ENCODE data around the gene PIAS4.
A peak's percentile ranks its signal among the peaks of the same experiment; 100 is the strongest.

Gene PIAS4

DNA sequence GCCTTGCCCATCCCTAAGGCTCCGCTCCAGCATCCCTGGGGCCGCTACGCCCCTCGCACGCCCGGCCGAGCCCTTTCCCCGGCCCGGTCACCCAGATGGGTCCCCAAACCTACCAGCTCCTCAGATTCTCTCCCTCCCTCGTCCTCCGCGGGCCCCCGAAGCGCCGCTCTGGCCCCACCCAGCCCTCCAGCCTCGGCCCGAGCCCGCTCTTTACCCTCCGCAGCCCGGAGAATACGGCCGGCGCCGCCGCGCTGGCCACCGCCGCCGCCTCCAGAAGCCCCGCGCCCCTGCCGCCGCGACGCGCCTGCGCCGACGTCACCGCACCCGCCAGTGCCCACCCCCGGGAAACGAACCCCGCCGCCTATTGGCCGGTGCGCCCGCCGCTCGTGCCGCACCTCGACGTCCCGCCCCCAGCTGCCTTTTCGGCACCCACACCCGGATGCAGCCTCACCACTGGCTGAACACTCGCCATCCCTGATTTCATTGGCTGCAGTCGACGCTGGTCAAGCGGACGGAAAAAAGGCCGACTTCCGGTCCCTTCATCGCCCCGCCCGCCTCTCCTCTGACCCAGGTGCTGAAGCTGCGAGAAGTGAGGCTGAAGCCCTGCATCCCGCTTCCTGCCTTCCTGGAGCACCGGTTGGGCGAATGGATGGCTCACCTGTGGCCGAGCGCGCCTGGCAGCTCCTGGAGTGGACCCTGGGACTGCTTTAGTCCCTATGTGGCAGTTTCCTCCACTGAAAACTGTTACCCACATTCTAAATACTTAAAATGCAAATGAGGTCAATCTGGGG lies 36.5 kb upstream of the PIAS4 start, which contains the start of gene DAPK3:
Gene DAPK3 (minus strand): TSS at position 292 of the 791 bp plus-strand sequence. CDS start 1,364 bp downstream, outside the sequence.
- H3K4me3 ChIP-seq (ENCODE audit: low read depth, low read length) = peak within 1 kb of the TSS; percentile 91
- peak; percentile 97 for DNase-seq (ENCODE audit: low read depth)
- TF ChIP-seq, protein P1, sequence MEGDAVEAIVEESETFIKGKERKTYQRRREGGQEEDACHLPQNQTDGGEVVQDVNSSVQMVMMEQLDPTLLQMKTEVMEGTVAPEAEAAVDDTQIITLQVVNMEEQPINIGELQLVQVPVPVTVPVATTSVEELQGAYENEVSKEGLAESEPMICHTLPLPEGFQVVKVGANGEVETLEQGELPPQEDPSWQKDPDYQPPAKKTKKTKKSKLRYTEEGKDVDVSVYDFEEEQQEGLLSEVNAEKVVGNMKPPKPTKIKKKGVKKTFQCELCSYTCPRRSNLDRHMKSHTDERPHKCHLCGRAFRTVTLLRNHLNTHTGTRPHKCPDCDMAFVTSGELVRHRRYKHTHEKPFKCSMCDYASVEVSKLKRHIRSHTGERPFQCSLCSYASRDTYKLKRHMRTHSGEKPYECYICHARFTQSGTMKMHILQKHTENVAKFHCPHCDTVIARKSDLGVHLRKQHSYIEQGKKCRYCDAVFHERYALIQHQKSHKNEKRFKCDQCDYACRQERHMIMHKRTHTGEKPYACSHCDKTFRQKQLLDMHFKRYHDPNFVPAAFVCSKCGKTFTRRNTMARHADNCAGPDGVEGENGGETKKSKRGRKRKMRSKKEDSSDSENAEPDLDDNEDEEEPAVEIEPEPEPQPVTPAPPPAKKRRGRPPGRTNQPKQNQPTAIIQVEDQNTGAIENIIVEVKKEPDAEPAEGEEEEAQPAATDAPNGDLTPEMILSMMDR (IDR thresholded peaks at IDR 0.05; ENCODE audit: control insufficient read depth, extremely low read depth, insufficient read depth) = no peak

DNA sequence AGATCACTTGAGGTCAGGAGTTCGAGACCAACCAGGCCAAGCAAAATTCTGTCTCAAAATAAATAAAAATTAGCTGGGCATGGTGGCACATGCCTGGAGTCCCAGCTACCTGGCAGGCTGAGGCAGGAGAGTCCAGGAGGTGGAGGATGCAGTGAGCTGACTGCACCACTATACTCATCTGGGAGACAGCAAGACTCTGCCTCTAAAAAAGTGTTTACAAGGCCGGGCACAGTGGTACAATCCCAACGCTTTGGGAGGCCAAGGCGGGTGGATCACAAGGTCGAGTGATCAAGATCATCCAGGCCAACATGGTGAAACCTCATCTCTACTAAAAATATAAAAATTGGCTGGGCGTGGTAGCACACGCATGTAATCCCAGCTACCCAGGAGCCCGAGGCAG lies 32.4 kb upstream of the PIAS4 start:
- TF ChIP-seq, protein P1 (IDR thresholded peaks at IDR 0.05; ENCODE audit: control insufficient read depth, extremely low read depth, insufficient read depth) = no peak
- DNase-seq (ENCODE audit: low read depth) = no peak
- no peak overlapping the region for H3K4me3 ChIP-seq (ENCODE audit: low read depth, low read length)

DNA sequence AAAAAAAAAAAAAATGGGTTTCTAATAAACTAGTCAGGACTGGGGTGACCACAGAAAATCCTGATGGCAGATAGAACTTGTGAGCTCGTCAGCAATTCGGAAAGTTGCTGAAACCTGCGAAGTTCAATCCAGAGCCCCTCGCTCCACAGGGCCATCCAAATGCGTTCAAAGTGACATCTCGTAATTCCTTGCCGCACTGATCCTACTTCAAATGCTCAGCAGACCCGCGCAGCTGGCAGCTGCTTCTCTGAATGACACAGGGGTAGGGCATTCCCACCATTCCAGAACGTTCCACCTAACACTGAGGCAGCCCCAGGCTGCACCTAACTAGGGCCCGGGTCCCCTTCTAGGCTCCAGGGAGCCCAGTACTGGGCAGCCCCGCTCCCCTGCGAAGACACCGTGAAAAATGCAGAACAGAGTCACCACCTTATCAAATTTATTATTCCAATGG lies 31.9 kb upstream of the PIAS4 start:
- no peak for DNase-seq (ENCODE audit: low read depth)
- TF ChIP-seq, protein P1 (IDR thresholded peaks at IDR 0.05; ENCODE audit: control insufficient read depth, extremely low read depth, insufficient read depth) = no peak
- H3K4me3 ChIP-seq (ENCODE audit: low read depth, low read length) = no peak overlapping the region

DNA sequence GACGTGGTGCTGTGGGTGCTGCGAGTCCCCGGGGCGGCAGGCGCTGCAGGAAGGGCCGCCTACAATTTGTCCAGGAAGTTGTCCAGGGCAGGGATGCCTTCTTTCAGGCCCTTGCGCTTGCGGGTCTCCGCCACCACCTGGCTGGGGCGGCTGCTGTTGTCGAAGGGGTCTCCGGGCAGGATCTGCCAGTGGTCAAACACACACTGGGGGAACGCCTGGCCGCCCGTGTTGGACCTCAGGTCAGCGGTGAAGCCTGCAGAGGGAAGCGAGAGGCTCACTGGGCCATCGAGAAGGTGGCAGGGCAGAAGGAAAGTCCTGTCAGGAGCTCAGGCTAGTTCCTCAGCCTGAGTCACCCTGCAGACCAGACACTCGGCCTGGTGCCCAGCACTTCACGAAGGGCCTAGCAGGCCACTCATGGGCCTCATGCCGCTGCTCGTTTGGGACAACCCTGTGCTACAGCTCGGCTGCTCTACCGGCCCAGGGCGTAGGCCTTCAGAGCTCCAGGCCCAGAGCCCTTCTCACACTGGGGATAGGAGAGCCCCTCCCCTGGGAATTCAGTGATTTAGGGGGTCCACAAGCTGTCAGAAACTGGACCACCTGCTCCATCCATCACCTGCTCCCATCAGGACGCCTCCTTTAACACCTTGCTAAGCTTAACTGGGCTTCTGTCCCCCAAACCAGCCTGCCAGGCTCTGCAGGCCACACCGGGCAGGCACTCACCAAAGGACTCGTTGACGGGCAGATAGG lies 30.9 kb upstream of the PIAS4 start:
- TF ChIP-seq, protein P1 (IDR thresholded peaks at IDR 0.05; ENCODE audit: control insufficient read depth, extremely low read depth, insufficient read depth) = no peak
- H3K4me3 ChIP-seq (ENCODE audit: low read depth, low read length) = no peak overlapping the region
- no peak for DNase-seq (ENCODE audit: low read depth)

DNA sequence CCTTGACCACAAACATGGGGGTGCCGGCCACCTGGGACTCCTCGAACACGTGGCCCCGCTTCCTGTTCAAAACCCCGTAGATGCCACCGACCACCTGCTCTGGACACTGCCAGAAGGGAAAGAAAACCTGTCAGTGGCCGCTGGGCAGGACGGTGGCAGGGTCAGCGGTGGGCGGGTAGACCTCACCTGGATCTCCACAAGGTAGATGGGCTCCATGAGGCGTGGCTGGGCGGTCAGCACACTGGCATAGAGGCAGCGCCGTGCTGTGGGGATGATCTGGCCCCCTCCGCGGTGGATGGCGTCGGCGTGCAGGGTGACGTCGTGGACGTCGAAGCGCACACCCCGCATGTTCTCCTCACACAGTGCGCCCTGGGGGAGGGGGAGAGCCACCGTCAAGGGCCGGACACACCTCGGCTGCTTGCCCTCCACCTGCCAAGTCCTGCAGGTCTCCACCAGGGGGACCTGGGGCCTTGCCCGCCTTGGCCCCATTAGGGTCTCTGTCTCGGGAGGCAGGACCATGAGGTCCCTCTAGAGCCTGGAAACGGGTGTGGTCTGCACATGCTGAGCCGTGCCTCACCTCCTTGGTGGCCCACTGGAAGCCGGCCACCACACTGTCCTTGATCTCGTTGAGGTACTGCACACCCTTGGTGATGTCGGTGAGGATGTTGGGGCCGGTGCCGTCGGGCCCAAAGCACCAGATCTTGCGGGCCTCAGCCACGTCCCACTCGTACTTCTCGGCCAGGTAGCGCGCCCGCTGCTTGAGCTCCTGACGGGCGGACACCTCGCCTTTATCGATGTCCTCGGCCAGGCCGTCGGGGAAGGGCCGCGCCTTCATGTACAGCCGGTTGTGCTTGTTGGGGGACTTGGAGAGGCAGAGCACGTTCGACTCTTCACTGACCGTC lies 30.0 kb upstream of the PIAS4 start:
- DNase-seq (ENCODE audit: low read depth) = no peak
- no peak overlapping the region for H3K4me3 ChIP-seq (ENCODE audit: low read depth, low read length)
- TF ChIP-seq, protein P1 (IDR thresholded peaks at IDR 0.05; ENCODE audit: control insufficient read depth, extremely low read depth, insufficient read depth) = no peak

DNA sequence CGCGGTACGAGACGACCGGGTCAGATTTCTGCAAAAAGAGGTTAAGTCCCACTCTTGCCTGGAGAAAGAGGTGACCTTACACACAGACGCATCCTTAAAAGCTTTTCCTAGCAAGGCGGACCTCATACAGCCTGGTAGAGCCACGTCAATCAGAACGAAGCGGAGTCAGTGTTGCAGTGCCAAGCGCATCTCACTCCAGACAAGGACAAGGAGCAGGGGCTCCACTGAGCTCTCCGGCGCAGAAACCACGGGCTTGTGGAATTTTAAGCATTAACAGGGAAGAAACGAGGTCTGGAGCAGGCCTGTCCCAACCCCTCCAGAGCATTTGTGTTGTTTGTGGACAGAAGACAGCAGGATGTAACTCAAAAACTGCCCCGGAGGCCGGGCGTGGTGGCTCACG lies 29.4 kb upstream of the PIAS4 start:
- no peak overlapping the region for H3K4me3 ChIP-seq (ENCODE audit: low read depth, low read length)
- DNase-seq (ENCODE audit: low read depth) = no peak
- TF ChIP-seq, protein P1 (IDR thresholded peaks at IDR 0.05; ENCODE audit: control insufficient read depth, extremely low read depth, insufficient read depth) = no peak
